ENCODE results near the gene SPON1.

SPON1 gene

GRCh38 chr11:13941775-13942174, 20.7 kb upstream of the SPON1 start:
- intact Hi-C loops (cut with DNase I), result no loop called here
- DNase-seq, result no peak

- intact Hi-C loops (cut with DNase I), result no loop called here
Measured at GRCh38 chr11:13942378-13942777, 20.1 kb upstream of the SPON1 start.

GRCh38 chr11:13942971-13943381, 19.5 kb upstream of the SPON1 start:
- intact Hi-C loops (cut with DNase I), result no loop called here
- no peak for DNase-seq

More at GRCh38 chr11:13942378-13942777, 20.1 kb upstream of the SPON1 start:
- peak in 1 of 42 donors; percentile 29 for DNase-seq

GRCh38 chr11:13944016-13944415, 18.5 kb upstream of the SPON1 start:
- intact Hi-C loops (cut with DNase I), result no loop called here
- no peak for DNase-seq

GRCh38 chr11:13944911-13945425, 17.6 kb upstream of the SPON1 start:
- intact Hi-C loops (cut with DNase I), result no loop called here
- DNase-seq, result peak in 10 of 42 donors; percentile 15 to 55 (median 22)

- no peak for DNase-seq
Measured at GRCh38 chr11:13947379-13947778, 15.1 kb upstream of the SPON1 start.

GRCh38 chr11:13949876-13950275, 12.6 kb upstream of the SPON1 start:
- intact Hi-C loops (cut with DNase I), result no loop called here
- no peak for DNase-seq

More at GRCh38 chr11:13947379-13947778, 15.1 kb upstream of the SPON1 start:
- intact Hi-C loops (cut with DNase I), result no loop called here

GRCh38 chr11:13952221-13952620, 10.3 kb upstream of the SPON1 start:
- intact Hi-C loops (cut with DNase I), result no loop called here
- DNase-seq, result no peak

GRCh38 chr11:13952668-13953067, 9.9 kb upstream of the SPON1 start:
- no peak for DNase-seq
- intact Hi-C loops (cut with DNase I), result no loop called here

GRCh38 chr11:13954591-13954990, 7.9 kb upstream of the SPON1 start:
- DNase-seq, result no peak
- intact Hi-C loops (cut with DNase I), result no loop called here

GRCh38 chr11:13955971-13956421, 6.5 kb upstream of the SPON1 start:
- DNase-seq, result peak in 41 of 42 donors; percentile 14 to 85 (median 66)
- intact Hi-C loops (cut with DNase I), result loop anchor here (5.0 kb wide), 3 partner anchors 184 to 291 kb away; partner anchors contain the start of gene FAR1

GRCh38 chr11:13956988-13957387, 5.5 kb upstream of the SPON1 start:
- DNase-seq, result no peak
- intact Hi-C loops (cut with DNase I), result loop anchor here (5.0 kb wide), 3 partner anchors 185 to 290 kb away; partner anchors contain the start of gene FAR1

GRCh38 chr11:13958641-13959400, 3.7 kb upstream of the SPON1 start:
- intact Hi-C loops (cut with DNase I), result loop anchor here (5.0 kb wide), 3 partner anchors 187 to 292 kb away; partner anchors contain the start of gene FAR1
- DNase-seq, result no peak

- no peak for DNase-seq
- intact Hi-C loops (cut with DNase I), result no loop called here
Measured at GRCh38 chr11:13962198-13962561, 343 bp upstream of the SPON1 start.

GRCh38 chr11:13963169-13963948, 836 bp downstream of the SPON1 start:
- DNase-seq, result peak in 34 of 42 donors; percentile 21 to 70 (median 40)
- intact Hi-C loops (cut with DNase I), result no loop called here

- intact Hi-C loops (cut with DNase I), result no loop called here
- peak in 39 of 42 donors; percentile 14 to 75 (median 48) for DNase-seq
Measured at GRCh38 chr11:13963949-13964770, 1.6 kb downstream of the SPON1 start.

GRCh38 chr11:13964771-13965074, 2.2 kb downstream of the SPON1 start:
- intact Hi-C loops (cut with DNase I), result no loop called here
- DNase-seq, result no peak

GRCh38 chr11:13965337-13965736, 2.8 kb downstream of the SPON1 start:
- intact Hi-C loops (cut with DNase I), result no loop called here
- peak in 2 of 42 donors; percentile 28 to 49 for DNase-seq

- intact Hi-C loops (cut with DNase I), result no loop called here
- DNase-seq, result no peak
Measured at GRCh38 chr11:13966013-13966412, 3.5 kb downstream of the SPON1 start.

Data from head of caudate nucleus (tissue), 42 donors.